COR-L47 (cell line): ENCODE data around the gene CLEC16A.

Experiments
- DNase-seq: peaks from one replicate; lab custom pipeline; 2025; lab: John Stamatoyannopoulos, UW

Gene CLEC16A

GRCh38 chr16:11123666-11124065, 179.3 kb downstream of the CLEC16A start:
- DNase-seq, result no peak

GRCh38 chr16:11125936-11126335, 181.6 kb downstream of the CLEC16A start:
- DNase-seq, result no peak

GRCh38 chr16:11126399-11127054, 182.2 kb downstream of the CLEC16A start:
- no peak for DNase-seq

GRCh38 chr16:11127610-11128195, 183.3 kb downstream of the CLEC16A start:
- DNase-seq, result no peak

- no peak for DNase-seq
Observed at GRCh38 chr16:11128211-11129141, 184.1 kb downstream of the CLEC16A start.

GRCh38 chr16:11129378-11129781, 185.0 kb downstream of the CLEC16A start:
- no peak for DNase-seq

GRCh38 chr16:11130978-11131665, 186.8 kb downstream of the CLEC16A start:
- no peak for DNase-seq

GRCh38 chr16:11131706-11132105, 187.3 kb downstream of the CLEC16A start:
- DNase-seq, result no peak

- DNase-seq, result no peak
Observed at GRCh38 chr16:11133344-11133943, 189.1 kb downstream of the CLEC16A start.

- DNase-seq, result no peak
Observed at GRCh38 chr16:11134722-11135463, 190.5 kb downstream of the CLEC16A start.

GRCh38 chr16:11135464-11135973, 191.2 kb downstream of the CLEC16A start:
- DNase-seq, result no peak

GRCh38 chr16:11136600-11136999, 192.2 kb downstream of the CLEC16A start:
- DNase-seq, result peak; percentile 94

- DNase-seq, result no peak
Observed at GRCh38 chr16:11138022-11138768, 193.8 kb downstream of the CLEC16A start.

GRCh38 chr16:11138769-11139325, 194.5 kb downstream of the CLEC16A start:
- DNase-seq, result no peak

- no peak for DNase-seq
Observed at GRCh38 chr16:11139326-11140097, 195.1 kb downstream of the CLEC16A start.

GRCh38 chr16:11140098-11140375, 195.7 kb downstream of the CLEC16A start:
- no peak for DNase-seq

GRCh38 chr16:11140466-11140865, 196.1 kb downstream of the CLEC16A start:
- DNase-seq, result no peak

GRCh38 chr16:11140867-11141266, 196.5 kb downstream of the CLEC16A start:
- no peak for DNase-seq
